H7 (cell line): ENCODE measurements around the gene RGS7. TPM values are rescaled to one million over a fixed set of nuclear protein-coding genes. Genes with fewer than 3 reads are reported as not detected.
"Not testable (repeated sequence)": the region's sequence is repeated elsewhere in the genome, so short reads cannot be mapped to it uniquely, and the experiment has no call there.

ENCODE experiments used
- DNase-seq: peaks from one replicate; pipeline ENCODE4 v3.0.0; 2012
- H3K27me3 ChIP-seq: 2 replicates; pipeline ENCODE4 v1.6.0; 2011; ENCODE audit warnings: mild to moderate bottlenecking, low read length; ENCODE audit not compliant: control insufficient read depth, insufficient read depth
- H3K36me3 ChIP-seq: replicated peaks from 2 replicates; pipeline ENCODE4 v1.5.1; 2011; ENCODE audit warnings: low read length; ENCODE audit not compliant: control insufficient read depth, insufficient read depth
- H3K4me3 ChIP-seq: 2 replicates; pipeline ENCODE4 v1.5.1; 2011; ENCODE audit warnings: low read depth, mild to moderate bottlenecking, control low read depth, low read length, moderate library complexity; ENCODE audit not compliant: insufficient read depth
- total RNA-seq: library from RNA; depleted of rRNA; stranded (reverse); fragments of >200 nt; shearing (Covaris generic); gene quantifications from 2 replicates; pipeline ENCODE4 v1.2.3, GENCODE V29; 2014

Gene RGS7
- total RNA-seq, 1 experiment from 2014 or later = 1.6 TPM

GRCh38 chr1:241101622-241102021, 255.4 kb downstream of the RGS7 start:
- no peak for DNase-seq
- Histone ChIP-seq H3K4me3 (no peak overlapping the region), H3K36me3 (no peaks in the 10 kb centered on the region), H3K27me3 (no peaks in the 10 kb centered on the region)

GRCh38 chr1:241097479-241097878, 259.5 kb downstream of the RGS7 start:
- H3K36me3 ChIP-seq = no peaks in the 10 kb centered on the region
- DNase-seq = peak; percentile 19
- no peak overlapping the region for H3K4me3 ChIP-seq
- no peaks in the 10 kb centered on the region for H3K27me3 ChIP-seq

- Histone ChIP-seq H3K4me3 (no peak overlapping the region), H3K36me3 (no peaks in the 10 kb centered on the region), H3K27me3 (no peaks in the 10 kb centered on the region)
- DNase-seq = no peak
Observed at GRCh38 chr1:241096982-241097381, 260.0 kb downstream of the RGS7 start.

GRCh38 chr1:241095847-241096246, 261.2 kb downstream of the RGS7 start:
- Histone ChIP-seq H3K4me3 (no peak overlapping the region), H3K36me3 (no peaks in the 10 kb centered on the region), H3K27me3 (no peaks in the 10 kb centered on the region)
- no peak for DNase-seq

GRCh38 chr1:241090798-241091197, 266.2 kb downstream of the RGS7 start:
- Histone ChIP-seq H3K27me3 (no peaks in the 10 kb centered on the region), H3K36me3 (no peaks in the 10 kb centered on the region), H3K4me3 (no peak overlapping the region)
- DNase-seq = no peak

- H3K4me3 ChIP-seq, H3K27me3 ChIP-seq, H3K36me3 ChIP-seq, DNase-seq: not testable (repeated sequence)
Observed at GRCh38 chr1:241089066-241089465, 267.9 kb downstream of the RGS7 start.

GRCh38 chr1:241088075-241088474, 268.9 kb downstream of the RGS7 start:
- H3K36me3 ChIP-seq, DNase-seq, H3K27me3 ChIP-seq, H3K4me3 ChIP-seq: not testable (repeated sequence)

- no peak for DNase-seq
- no peaks in the 10 kb centered on the region for H3K27me3 ChIP-seq
Observed at GRCh38 chr1:241086686-241087085, 270.3 kb downstream of the RGS7 start.

GRCh38 chr1:241083285-241083684, 273.7 kb downstream of the RGS7 start:
- Histone ChIP-seq H3K4me3 (no peak overlapping the region), H3K27me3 (no peaks in the 10 kb centered on the region)

More at GRCh38 chr1:241086686-241087085, 270.3 kb downstream of the RGS7 start:
- H3K4me3 ChIP-seq = no peak overlapping the region
- H3K36me3 ChIP-seq = no peaks in the 10 kb centered on the region

GRCh38 chr1:241081473-241081872, 275.5 kb downstream of the RGS7 start:
- no peak for DNase-seq
- Histone ChIP-seq H3K4me3 (no peak overlapping the region), H3K27me3 (no peaks in the 10 kb centered on the region), H3K36me3 (no peaks in the 10 kb centered on the region)

More at GRCh38 chr1:241083285-241083684, 273.7 kb downstream of the RGS7 start:
- DNase-seq = no peak
- no peaks in the 10 kb centered on the region for H3K36me3 ChIP-seq

GRCh38 chr1:241079459-241079858, 277.5 kb downstream of the RGS7 start:
- DNase-seq = no peak

GRCh38 chr1:241079047-241079446, 278.0 kb downstream of the RGS7 start:
- Histone ChIP-seq H3K27me3 (no peaks in the 10 kb centered on the region), H3K36me3 (no peaks in the 10 kb centered on the region), H3K4me3 (no peak overlapping the region)
- DNase-seq = no peak

More at GRCh38 chr1:241079459-241079858, 277.5 kb downstream of the RGS7 start:
- H3K36me3 ChIP-seq = no peaks in the 10 kb centered on the region
- H3K27me3 ChIP-seq = no peaks in the 10 kb centered on the region
- H3K4me3 ChIP-seq = no peak overlapping the region

- no peak for DNase-seq
- no peaks in the 10 kb centered on the region for H3K36me3 ChIP-seq
- H3K4me3 ChIP-seq = no peak overlapping the region
- H3K27me3 ChIP-seq = no peaks in the 10 kb centered on the region
Observed at GRCh38 chr1:241077386-241078147, 279.4 kb downstream of the RGS7 start.

- Histone ChIP-seq H3K4me3 (no peak overlapping the region), H3K36me3 (no peaks in the 10 kb centered on the region), H3K27me3 (no peaks in the 10 kb centered on the region)
- DNase-seq = no peak
Observed at GRCh38 chr1:241074507-241074906, 282.5 kb downstream of the RGS7 start.

GRCh38 chr1:241068359-241068758, 288.6 kb downstream of the RGS7 start:
- H3K27me3 ChIP-seq = no peaks in the 10 kb centered on the region
- DNase-seq = no peak
- H3K4me3 ChIP-seq = no peak overlapping the region
- no peaks in the 10 kb centered on the region for H3K36me3 ChIP-seq
